Central memory CD4-positive, alpha-beta T cell (primary cell): ENCODE measurements around the gene GUCA1A.
"Not testable (repeated sequence)": the region's sequence is repeated elsewhere in the genome, so short reads cannot be mapped to it uniquely, and the experiment has no call there.

ENCODE experiments used
- DNase-seq: peaks from one replicate; pipeline ENCODE4 v3.0.0; 2022

The GUCA1A gene

DNA sequence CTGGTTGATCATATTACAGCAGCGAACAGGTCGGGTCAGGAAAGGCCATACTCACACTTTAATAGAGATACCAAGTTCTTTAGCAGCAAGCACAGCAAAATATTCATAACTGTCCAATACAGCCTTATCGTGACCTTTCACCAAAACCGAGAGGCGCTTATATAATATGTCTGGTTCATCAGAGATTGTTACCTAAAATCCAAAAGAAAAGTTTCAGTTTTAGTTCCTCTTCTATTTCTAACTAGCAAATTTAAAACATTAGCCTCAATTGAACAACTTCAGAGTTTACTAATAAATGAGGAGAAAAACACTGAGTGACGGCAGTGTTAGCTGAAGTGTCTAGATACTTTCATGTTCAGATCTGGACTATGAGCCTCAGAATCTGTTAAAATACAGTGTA, 38.6 kb downstream of the GUCA1A start:
- DNase-seq, result no peak

DNA sequence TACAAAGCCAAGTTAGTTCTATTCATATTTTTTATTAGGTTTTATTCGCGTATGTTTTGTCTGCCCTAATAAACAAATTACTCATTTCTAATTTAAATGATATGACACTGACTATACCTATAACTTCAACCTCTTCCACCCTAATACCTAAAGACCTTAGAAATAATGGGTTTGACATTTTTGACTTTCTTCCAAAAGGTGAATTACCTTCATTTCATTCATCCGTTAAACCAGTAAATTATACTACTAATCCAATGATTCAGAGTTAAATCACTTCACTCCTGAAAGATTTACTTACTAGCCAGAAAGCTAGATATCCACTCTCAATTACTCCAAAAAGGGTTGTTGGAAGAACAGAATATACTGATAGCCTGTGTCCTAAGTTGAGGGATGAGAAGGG, 39.3 kb downstream of the GUCA1A start:
- no peak for DNase-seq

DNA sequence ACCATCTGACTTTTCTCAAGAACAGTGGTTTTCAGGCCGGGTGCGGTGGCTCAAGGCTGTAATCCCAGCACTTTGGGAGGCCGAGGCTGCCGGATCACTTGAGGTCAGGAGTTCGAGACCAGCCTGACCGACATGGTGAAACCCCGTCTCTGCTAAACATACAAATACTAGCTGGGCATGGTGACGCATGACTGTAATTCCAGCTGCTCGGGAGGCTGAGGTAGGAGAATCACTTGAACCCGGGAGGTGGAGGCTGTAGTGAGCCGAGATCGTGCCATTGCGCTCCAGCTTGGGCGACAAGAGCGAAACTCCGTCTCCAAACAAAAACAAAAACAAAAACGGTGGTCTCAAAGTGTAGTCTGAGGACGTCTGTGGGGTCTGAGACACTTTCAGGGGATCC, 43.3 kb downstream of the GUCA1A start:
- DNase-seq, result not testable (repeated sequence)

- no peak for DNase-seq
These were observed 44.0 kb downstream of the GUCA1A start for GRCh38 chr6:42217157-42217518.

DNA sequence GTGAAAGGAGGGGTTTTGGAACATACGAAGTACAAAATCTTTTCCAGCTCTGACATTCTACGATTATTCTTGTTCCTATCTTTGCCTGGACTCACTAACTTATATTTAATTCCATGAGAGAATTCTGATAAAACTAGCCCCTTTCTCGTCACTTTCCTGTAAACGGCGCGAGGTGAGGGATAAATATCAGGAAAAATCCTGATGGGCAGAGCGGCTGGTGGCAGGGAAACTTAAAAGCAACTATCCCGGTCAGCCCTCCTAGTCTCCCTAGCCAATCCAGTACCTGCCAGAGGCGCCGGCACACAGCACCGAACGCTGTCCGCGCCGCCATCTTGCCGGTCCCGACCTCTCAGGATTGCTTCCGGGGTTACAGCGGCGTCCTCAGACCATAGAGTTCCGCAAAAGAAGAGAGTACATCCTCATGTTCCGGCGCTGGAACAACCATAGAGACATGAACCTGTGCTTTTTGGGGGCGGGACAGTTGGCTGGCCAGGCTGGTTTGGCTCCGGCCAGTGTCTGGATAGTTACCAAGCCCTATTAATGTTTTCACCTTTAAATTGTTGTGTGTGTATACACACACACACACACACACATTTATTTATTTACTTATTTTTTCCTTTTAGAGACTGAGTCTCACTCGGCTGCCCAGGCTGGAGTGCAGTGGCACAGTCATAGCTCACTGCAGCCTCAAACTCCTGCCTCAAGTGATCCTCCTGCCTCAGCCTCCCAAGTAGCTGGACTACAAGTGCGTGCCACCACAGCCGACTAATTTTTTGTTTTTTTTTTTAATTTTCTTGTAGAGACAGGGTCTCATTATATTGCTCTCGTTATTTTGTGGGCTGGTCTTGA, 44.6 kb downstream of the GUCA1A start, which contains the start of gene MRPS10:
MRPS10 (minus strand) TSS at position 343 of the 849 bp plus-strand sequence; CDS start at position 331, 12 bp downstream.
- peak; percentile 87 for DNase-seq

GRCh38 chr6:42220807-42221206, 47.6 kb downstream of the GUCA1A start:
- no peak for DNase-seq

DNA sequence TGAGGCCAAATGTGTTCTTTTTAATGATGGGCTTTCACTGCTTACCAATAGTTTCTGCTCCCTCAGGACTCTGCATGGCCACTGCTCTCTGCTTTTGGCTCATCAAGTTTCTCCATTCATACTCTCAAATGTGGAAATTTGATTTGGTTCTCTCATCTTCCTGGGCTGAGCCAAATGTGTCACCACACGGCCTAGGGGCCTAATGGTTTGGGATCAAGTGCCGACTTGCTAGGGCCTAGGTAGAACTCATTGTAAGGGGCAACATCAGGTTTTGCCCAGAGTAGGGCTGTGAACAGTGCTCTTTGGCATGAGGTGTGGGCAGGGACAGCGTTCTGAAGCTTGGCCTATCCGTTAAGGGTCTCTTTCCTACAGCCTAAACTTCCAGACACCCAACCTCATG, 48.4 kb downstream of the GUCA1A start:
- no peak for DNase-seq

DNA sequence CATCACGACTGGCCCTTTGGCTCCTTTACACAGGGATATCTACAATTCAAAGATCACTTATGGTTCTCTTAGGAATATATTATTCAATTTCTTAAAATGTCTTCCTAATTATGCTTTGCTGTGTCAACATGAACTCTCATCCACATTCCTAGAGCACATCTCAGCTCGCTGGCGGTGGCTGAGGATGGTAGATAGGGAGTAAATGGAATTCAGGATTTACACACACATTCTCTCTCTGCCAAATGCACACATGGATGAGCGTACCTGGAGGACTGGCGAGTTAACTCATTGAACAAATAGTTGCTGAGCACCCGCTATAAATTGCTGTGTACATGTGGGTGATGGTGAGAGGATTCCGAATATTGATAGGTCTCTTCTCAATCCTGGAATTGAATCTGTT, 49.3 kb downstream of the GUCA1A start:
- no peak for DNase-seq

GRCh38 chr6:42224222-42225028, 51.3 kb downstream of the GUCA1A start:
- DNase-seq, result no peak

GRCh38 chr6:42225029-42225339, 51.8 kb downstream of the GUCA1A start:
- no peak for DNase-seq

GRCh38 chr6:42225419-42225818, 52.3 kb downstream of the GUCA1A start:
- no peak for DNase-seq

GRCh38 chr6:42226161-42226611, 53.0 kb downstream of the GUCA1A start:
- DNase-seq, result no peak

DNA sequence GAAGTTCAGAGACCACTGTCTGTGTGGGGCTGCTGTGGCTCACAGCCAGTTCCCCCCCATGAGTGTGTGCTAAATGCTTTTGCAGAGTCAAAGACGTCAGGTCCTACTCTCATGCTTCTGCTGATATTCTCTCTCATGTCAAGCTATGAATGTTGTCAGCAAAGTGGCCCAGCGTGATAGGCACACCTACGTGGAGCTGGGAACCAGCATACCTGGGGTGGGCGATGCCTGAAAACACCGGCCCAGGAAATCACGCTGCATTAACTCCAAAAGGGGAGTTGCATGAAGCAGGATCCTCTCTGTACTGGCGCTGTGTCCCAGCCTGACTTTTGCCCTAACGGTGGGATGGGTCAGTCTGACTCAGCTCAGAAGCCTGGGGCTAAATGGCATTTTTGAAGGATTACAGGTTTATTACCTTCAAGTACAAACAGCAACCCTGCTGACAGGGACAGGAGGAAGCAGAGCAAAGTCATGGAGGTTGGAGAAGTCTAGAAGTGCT, 53.5 kb downstream of the GUCA1A start:
- DNase-seq, result no peak

DNA sequence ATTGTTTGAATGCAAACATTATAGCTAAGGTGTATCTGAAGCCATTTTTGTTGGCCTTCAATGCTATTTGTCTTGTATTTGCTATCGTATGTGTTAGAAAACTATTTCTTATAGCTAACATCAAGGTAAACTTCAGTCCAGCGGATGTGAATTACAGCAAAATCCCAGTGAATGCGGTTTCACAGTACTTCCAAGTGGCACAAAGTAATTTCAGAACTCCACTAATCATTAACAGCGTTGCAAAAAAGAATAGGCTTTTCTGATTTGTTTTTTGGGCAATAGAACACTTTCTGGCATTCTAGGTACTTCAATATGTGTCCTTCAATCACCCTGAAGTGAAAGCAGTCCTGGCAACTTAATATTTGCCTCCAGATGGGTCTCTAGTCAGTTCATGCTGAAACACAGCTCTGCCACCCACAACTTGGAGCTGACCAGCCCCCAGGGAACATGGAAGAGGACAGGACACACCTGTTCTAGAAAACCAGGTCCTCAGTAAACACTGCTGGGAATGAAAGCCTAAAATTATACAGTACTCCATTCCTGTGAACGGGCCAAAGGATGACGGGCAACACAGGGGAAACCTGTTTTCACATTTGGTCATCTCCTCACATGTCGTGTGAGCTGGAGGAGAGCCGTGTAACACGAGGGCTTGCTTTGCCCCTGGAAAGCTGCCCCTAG, 54.1 kb downstream of the GUCA1A start:
- DNase-seq, result no peak

- no peak for DNase-seq
These were observed 55.1 kb downstream of the GUCA1A start for GRCh38 chr6:42228305-42228704.
